Upper lobe of left lung (tissue), 6 donors: ENCODE data around the gene TGFB1. TPM values are rescaled to one million over a fixed set of nuclear protein-coding genes. Genes with fewer than 3 reads are reported as not detected.
A peak's percentile ranks its signal among the peaks of the same experiment; 100 is the strongest.

Experiments
- ATAC-seq, 2 donors: fragments of 200-7000 bp; cut with Tn5 transposase; one replicate each; pipeline ENCODE4 v1.9.1; 2022; ENCODE audit warnings: mild to moderate bottlenecking in 2 of 2, moderate library complexity in 2 of 2; ENCODE audit not compliant: low FRiP score in 2 of 2
- DNase-seq, 2 donors: peaks; one replicate each; pipeline ENCODE4 v3.0.0-alpha.2; 2019 to 2020
- H3K27ac ChIP-seq, 4 donors: fragments of 200-600 bp; sonication (generic); one replicate each; pipeline ENCODE4 v1.5.1; 2016 to 2019
- H3K27me3 ChIP-seq, 4 donors: fragments of 200-600 bp; sonication (generic); one replicate each; pipeline ENCODE4 v1.5.1; 2017 to 2019
- H3K36me3 ChIP-seq, 4 donors: fragments of 200-600 bp; sonication (generic); one replicate each; pipeline ENCODE4 v1.5.1; 2016 to 2019
- H3K4me1 ChIP-seq, 4 donors: fragments of 200-600 bp; sonication (generic); one replicate each; pipeline ENCODE4 v1.5.1; 2018 to 2019
- H3K4me3 ChIP-seq, 4 donors: fragments of 200-600 bp; sonication (generic); one replicate each; pipeline ENCODE4 v1.5.1; 2017 to 2019; ENCODE audit warnings: mild to moderate bottlenecking in 2 of 4, moderate library complexity in 1 of 4
- H3K9me3 ChIP-seq, 4 donors: fragments of 200-600 bp; sonication (generic); one replicate each; pipeline ENCODE4 v1.5.1; 2018 to 2019
- CTCF ChIP-seq, 6 experiments: fragments of 450-650 bp in 4 of 6; fragments of 200-600 bp in 2 of 6; sonication (generic) in 2 of 6; IDR thresholded peaks; one replicate each; pipeline ENCODE4 v1.5.1; 2016 to 2019; ENCODE audit warnings: antibody characterized with exemption in 6 of 6
- EP300 ChIP-seq, 4 donors: sonication (generic); formaldehyde crosslinking; IDR thresholded peaks; one replicate each; pipeline ENCODE4 v1.5.1; 2017; ENCODE audit warnings: antibody characterized with exemption in 4 of 4, control low read depth in 2 of 4
- POLR2A ChIP-seq, 4 donors: fragments of 450-650 bp; IDR thresholded peaks; one replicate each; pipeline ENCODE4 v1.5.1; 2016 to 2017; ENCODE audit warnings: antibody characterized with exemption in 4 of 4, mild to moderate bottlenecking in 2 of 4
- POLR2AphosphoS5 ChIP-seq, 2 donors: sonication (generic); formaldehyde crosslinking; IDR thresholded peaks; one replicate each; pipeline ENCODE4 v1.5.1; 2017; ENCODE audit warnings: antibody characterized with exemption in 2 of 2
- WGBS, 2 donors: methylation state at CpG; one replicate each; pipeline ENCODE4 v1.1.5; 2017 to 2018; 5-methylcytosine and 5-hydroxymethylcytosine counted together
- total RNA-seq, 6 donors: library from RNA; depleted of rRNA in 4 of 6; stranded (reverse); fragments of >200 nt in 4 of 6; gene quantifications; one replicate each; pipeline versions ENCODE4 v1.1.0 to v1.2.1, GENCODE V29; 2016 to 2021
- donor health status: DM: no; HTN: no; CAD: no; lungs with moderate emphysema.
- donor health status: DM: no; HTN: yes; CAD: no; lungs with severe emphysema.

TGFB1 gene
- total RNA-seq, 6 donors from 2014 or later = 28.5 to 138 (median 76.8) TPM

- Histone ChIP-seq H3K27ac (peak overlapping the region; percentile 75 to 95 (median 89)), H3K4me1 (peaks cover 38 to 86% (median 58%) of the 10 kb centered on the region in 4 donors), H3K27me3 (no peaks in the 10 kb centered on the region), H3K9me3 (no peaks in the 10 kb centered on the region), H3K4me3 (peak overlapping the region; percentile 59 to 90 (median 77)), H3K36me3 (no peaks in the 10 kb centered on the region)
- ATAC-seq (no peak), DNase-seq (peak in 1 of 2 donors; percentile 84)
- 81 to 87% methylated on average over 5 to 22 of the region's 23 CpGs for WGBS, 2 donors
- TF ChIP-seq EP300 (IDR thresholded peaks at IDR 0.05) (no peak), CTCF (IDR thresholded peaks at IDR 0.05) (peak in 1 of 6 experiments; percentile 3), POLR2AphosphoS5 (IDR thresholded peaks at IDR 0.05) (no peak)
These were observed 726 bp upstream of the TGFB1 start for GRCh38 chr19:41354343-41354953.

- Histone ChIP-seq H3K4me3 (peak overlapping the region; percentile 59 to 90 (median 77)), H3K4me1 (peaks cover 45 to 89% (median 63%) of the 10 kb centered on the region in 4 donors), H3K27ac (peak overlapping the region; percentile 75 to 95 (median 89)), H3K9me3 (no peaks in the 10 kb centered on the region), H3K27me3 (no peaks in the 10 kb centered on the region), H3K36me3 (peaks cover 0 to 6% (median 3%) of the 10 kb centered on the region in 4 donors)
- TF ChIP-seq EP300 (IDR thresholded peaks at IDR 0.05) (no peak), CTCF (IDR thresholded peaks at IDR 0.05) (peak; percentile 29 to 72 (median 44))
- 0 to 1% methylated on average over 33 to 62 of the region's 71 CpGs for WGBS, 2 donors
- peak; percentile 79 to 95 for DNase-seq
- peak; percentile 12 to 42 for ATAC-seq
These were observed 885 bp downstream of the TGFB1 start for GRCh38 chr19:41352609-41353465.

- Histone ChIP-seq H3K27me3 (no peaks in the 10 kb centered on the region), H3K9me3 (no peaks in the 10 kb centered on the region), H3K4me1 (peaks cover 45 to 83% (median 61%) of the 10 kb centered on the region in 4 donors), H3K27ac (peak overlapping the region; percentile 75 to 95 (median 89)), H3K36me3 (peaks cover 0 to 12% (median 7%) of the 10 kb centered on the region in 4 donors), H3K4me3 (peak overlapping the region; percentile 59 to 90 (median 77))
- no peak for ATAC-seq
- DNase-seq = no peak
- WGBS, 2 donors = 0 to 1% methylated on average over 11 to 12 of the region's 12 CpGs
- TF ChIP-seq CTCF (IDR thresholded peaks at IDR 0.05) (no peak), POLR2AphosphoS5 (IDR thresholded peaks at IDR 0.05) (no peak), EP300 (IDR thresholded peaks at IDR 0.05) (no peak), POLR2A (IDR thresholded peaks at IDR 0.05) (no peak)
These were observed 1.5 kb downstream of the TGFB1 start for GRCh38 chr19:41352279-41352608.

- TF ChIP-seq EP300 (IDR thresholded peaks at IDR 0.05) (no peak), POLR2A (IDR thresholded peaks at IDR 0.05) (peak in 2 of 4 donors; percentile 48 to 61), CTCF (IDR thresholded peaks at IDR 0.05) (no peak), POLR2AphosphoS5 (IDR thresholded peaks at IDR 0.05) (peak in 1 of 2 donors; percentile 41)
- Histone ChIP-seq H3K36me3 (peaks cover 0 to 18% (median 13%) of the 10 kb centered on the region in 4 donors), H3K27me3 (no peaks in the 10 kb centered on the region), H3K4me3 (peak overlapping the region; percentile 59 to 90 (median 77)), H3K27ac (peak overlapping the region; percentile 75 to 95 (median 89)), H3K4me1 (peaks cover 42 to 77% (median 55%) of the 10 kb centered on the region in 4 donors), H3K9me3 (no peaks in the 10 kb centered on the region)
- 1 to 2% methylated on average over 35 to 38 of the region's 58 CpGs for WGBS, 2 donors
- ATAC-seq (peak; percentile 78 to 79), DNase-seq (peak; percentile 78 to 95)
These were observed 2.1 kb downstream of the TGFB1 start for GRCh38 chr19:41351339-41352245.
